Measurements from ENCODE around the gene APOBEC3F.

GRCh38 chr22:39092111-39092862 is 51.6 kb downstream of the APOBEC3F start:
- no peak for TF ChIP-seq CTCF (IDR thresholded peaks at IDR 0.05)
- TF ChIP-seq POLR2AphosphoS5 (IDR thresholded peaks at IDR 0.05): no peak

All from stomach (tissue), 4 donors.